ENCODE results near the gene EIF3A.

The EIF3A gene

GRCh38 chr10:119078422-119079179 is 2.0 kb downstream of the EIF3A start:
- Histone ChIP-seq H3K36me3 (ENCODE audit: control insufficient read depth in 2 of 2, insufficient read depth in 2 of 2, low read length in 2 of 2) (no peaks in the 10 kb centered on the region), H3K9ac (ENCODE audit: low read length in 2 of 2) (peak overlapping the region; percentile 48 to 99), H3K27ac (ENCODE audit: low read length) (no peak overlapping the region), H3K4me3 (ENCODE audit: low read length in 2 of 2) (peak overlapping the region; percentile 88 to 91), H3K9me3 (ENCODE audit: control insufficient read depth in 2 of 2, low read length in 2 of 2) (no peaks in the 10 kb centered on the region), H3K4me1 (ENCODE audit: control insufficient read depth, insufficient read depth, low read length) (no peaks in the 10 kb centered on the region), H3K27me3 (ENCODE audit: control insufficient read depth in 1 of 2, insufficient read depth in 2 of 2, low read length in 2 of 2) (no peaks in the 10 kb centered on the region)

DNA sequence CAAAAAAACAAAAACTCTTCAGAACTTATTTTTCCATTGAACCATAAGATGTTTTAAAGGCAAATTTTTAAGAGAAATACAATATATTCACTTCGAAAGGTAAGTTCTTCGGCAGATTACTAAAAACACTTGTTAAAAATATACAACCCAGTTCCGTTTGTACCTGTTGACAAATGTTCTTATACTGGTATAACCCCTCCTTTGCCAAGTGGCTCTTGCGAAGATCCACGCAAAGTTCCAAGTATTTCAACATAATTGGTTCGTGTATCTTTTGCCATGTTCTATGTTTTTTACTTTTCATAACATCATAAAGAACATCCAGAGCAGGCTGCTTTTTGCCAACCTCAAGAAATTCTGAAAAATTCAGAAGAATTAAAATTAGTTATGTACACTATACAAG is 7.0 kb downstream of the EIF3A start:
- no peak overlapping the region for H3K9ac ChIP-seq (ENCODE audit: low read length in 2 of 2)
- no peaks in the 10 kb centered on the region for H3K27me3 ChIP-seq (ENCODE audit: control insufficient read depth in 1 of 2, insufficient read depth in 2 of 2, low read length in 2 of 2)
- H3K27ac ChIP-seq (ENCODE audit: low read length): no peak overlapping the region
- H3K4me3 ChIP-seq (ENCODE audit: low read length in 2 of 2): no peak overlapping the region
- H3K4me1 ChIP-seq (ENCODE audit: control insufficient read depth, insufficient read depth, low read length): no peaks in the 10 kb centered on the region
- peaks cover 10 to 23% of the 10 kb centered on the region in 2 donors for H3K36me3 ChIP-seq (ENCODE audit: control insufficient read depth in 2 of 2, insufficient read depth in 2 of 2, low read length in 2 of 2)
- no peaks in the 10 kb centered on the region for H3K9me3 ChIP-seq (ENCODE audit: control insufficient read depth in 2 of 2, low read length in 2 of 2)

GRCh38 chr10:119070395-119071165 is 10.0 kb downstream of the EIF3A start:
- no peak overlapping the region for H3K27ac ChIP-seq (ENCODE audit: low read length)
- H3K4me3 ChIP-seq (ENCODE audit: low read length in 2 of 2): no peak overlapping the region
- no peaks in the 10 kb centered on the region for H3K27me3 ChIP-seq (ENCODE audit: control insufficient read depth in 1 of 2, insufficient read depth in 2 of 2, low read length in 2 of 2)
- no peaks in the 10 kb centered on the region for H3K4me1 ChIP-seq (ENCODE audit: control insufficient read depth, insufficient read depth, low read length)
- no peak overlapping the region for H3K9ac ChIP-seq (ENCODE audit: low read length in 2 of 2)
- H3K36me3 ChIP-seq (ENCODE audit: control insufficient read depth in 2 of 2, insufficient read depth in 2 of 2, low read length in 2 of 2): peaks cover 28 to 30% of the 10 kb centered on the region in 2 donors
- H3K9me3 ChIP-seq (ENCODE audit: control insufficient read depth in 2 of 2, low read length in 2 of 2): no peaks in the 10 kb centered on the region

GRCh38 chr10:119061926-119062325 is 18.7 kb downstream of the EIF3A start:
- Histone ChIP-seq H3K27ac (ENCODE audit: low read length) (no peak overlapping the region), H3K4me1 (ENCODE audit: control insufficient read depth, insufficient read depth, low read length) (no peaks in the 10 kb centered on the region), H3K27me3 (ENCODE audit: control insufficient read depth in 1 of 2, insufficient read depth in 2 of 2, low read length in 2 of 2) (no peaks in the 10 kb centered on the region), H3K4me3 (ENCODE audit: low read length in 2 of 2) (no peak overlapping the region), H3K9ac (ENCODE audit: low read length in 2 of 2) (no peak overlapping the region), H3K36me3 (ENCODE audit: control insufficient read depth in 2 of 2, insufficient read depth in 2 of 2, low read length in 2 of 2) (peaks cover 55 to 67% of the 10 kb centered on the region in 2 donors), H3K9me3 (ENCODE audit: control insufficient read depth in 2 of 2, low read length in 2 of 2) (no peaks in the 10 kb centered on the region)

- H3K27ac ChIP-seq (ENCODE audit: low read length): no peak overlapping the region
- H3K27me3 ChIP-seq (ENCODE audit: control insufficient read depth in 1 of 2, insufficient read depth in 2 of 2, low read length in 2 of 2): no peaks in the 10 kb centered on the region
- no peak overlapping the region for H3K9ac ChIP-seq (ENCODE audit: low read length in 2 of 2)
- H3K4me3 ChIP-seq (ENCODE audit: low read length in 2 of 2): no peak overlapping the region
- no peaks in the 10 kb centered on the region for H3K4me1 ChIP-seq (ENCODE audit: control insufficient read depth, insufficient read depth, low read length)
- no peaks in the 10 kb centered on the region for H3K9me3 ChIP-seq (ENCODE audit: control insufficient read depth in 2 of 2, low read length in 2 of 2)
- peaks cover 60 to 66% of the 10 kb centered on the region in 2 donors for H3K36me3 ChIP-seq (ENCODE audit: control insufficient read depth in 2 of 2, insufficient read depth in 2 of 2, low read length in 2 of 2)
Observed at GRCh38 chr10:119061352-119061751, 19.3 kb downstream of the EIF3A start.

- H3K9me3 ChIP-seq (ENCODE audit: control insufficient read depth in 2 of 2, low read length in 2 of 2): no peaks in the 10 kb centered on the region
- H3K27ac ChIP-seq (ENCODE audit: low read length): no peak overlapping the region
- H3K4me3 ChIP-seq (ENCODE audit: low read length in 2 of 2): no peak overlapping the region
- H3K36me3 ChIP-seq (ENCODE audit: control insufficient read depth in 2 of 2, insufficient read depth in 2 of 2, low read length in 2 of 2): peaks cover 60% of the 10 kb centered on the region in 2 donors
- no peaks in the 10 kb centered on the region for H3K27me3 ChIP-seq (ENCODE audit: control insufficient read depth in 1 of 2, insufficient read depth in 2 of 2, low read length in 2 of 2)
- no peaks in the 10 kb centered on the region for H3K4me1 ChIP-seq (ENCODE audit: control insufficient read depth, insufficient read depth, low read length)
- H3K9ac ChIP-seq (ENCODE audit: low read length in 2 of 2): no peak overlapping the region
Observed at GRCh38 chr10:119060107-119060506, 20.5 kb downstream of the EIF3A start.

- H3K27me3 ChIP-seq (ENCODE audit: control insufficient read depth in 1 of 2, insufficient read depth in 2 of 2, low read length in 2 of 2): no peaks in the 10 kb centered on the region
- H3K36me3 ChIP-seq (ENCODE audit: control insufficient read depth in 2 of 2, insufficient read depth in 2 of 2, low read length in 2 of 2): peaks cover 56 to 57% of the 10 kb centered on the region in 2 donors
- H3K9me3 ChIP-seq (ENCODE audit: control insufficient read depth in 2 of 2, low read length in 2 of 2): no peaks in the 10 kb centered on the region
- H3K27ac ChIP-seq (ENCODE audit: low read length): no peak overlapping the region
- no peak overlapping the region for H3K4me3 ChIP-seq (ENCODE audit: low read length in 2 of 2)
- H3K4me1 ChIP-seq (ENCODE audit: control insufficient read depth, insufficient read depth, low read length): no peaks in the 10 kb centered on the region
- no peak overlapping the region for H3K9ac ChIP-seq (ENCODE audit: low read length in 2 of 2)
Observed at GRCh38 chr10:119059557-119059956, 21.1 kb downstream of the EIF3A start.

DNA sequence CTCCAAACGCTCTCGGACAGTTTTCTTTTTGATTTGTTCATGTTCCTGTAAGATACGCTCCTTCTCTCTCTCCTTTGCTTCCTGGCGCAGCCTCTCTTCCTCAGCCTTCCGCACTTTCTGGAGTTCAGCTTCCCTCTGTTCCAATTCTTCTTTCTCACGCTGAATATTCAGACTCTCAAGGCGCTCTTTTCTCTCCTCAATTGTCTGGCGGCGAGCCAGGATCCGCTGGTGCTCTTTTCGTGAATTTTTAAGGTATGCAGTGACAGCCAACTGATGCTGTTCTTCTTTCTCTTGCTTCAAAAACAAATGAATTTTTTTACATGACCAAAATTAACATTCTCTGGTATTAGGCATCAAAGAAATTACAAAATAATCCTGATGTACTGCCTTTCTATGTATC is 22.6 kb downstream of the EIF3A start:
- Histone ChIP-seq H3K27me3 (ENCODE audit: control insufficient read depth in 1 of 2, insufficient read depth in 2 of 2, low read length in 2 of 2) (no peaks in the 10 kb centered on the region), H3K9me3 (ENCODE audit: control insufficient read depth in 2 of 2, low read length in 2 of 2) (no peaks in the 10 kb centered on the region), H3K36me3 (ENCODE audit: control insufficient read depth in 2 of 2, insufficient read depth in 2 of 2, low read length in 2 of 2) (peaks cover 52 to 65% of the 10 kb centered on the region in 2 donors), H3K4me1 (ENCODE audit: control insufficient read depth, insufficient read depth, low read length) (no peaks in the 10 kb centered on the region), H3K27ac (ENCODE audit: low read length) (no peak overlapping the region), H3K4me3 (ENCODE audit: low read length in 2 of 2) (no peak overlapping the region), H3K9ac (ENCODE audit: low read length in 2 of 2) (no peak overlapping the region)

DNA sequence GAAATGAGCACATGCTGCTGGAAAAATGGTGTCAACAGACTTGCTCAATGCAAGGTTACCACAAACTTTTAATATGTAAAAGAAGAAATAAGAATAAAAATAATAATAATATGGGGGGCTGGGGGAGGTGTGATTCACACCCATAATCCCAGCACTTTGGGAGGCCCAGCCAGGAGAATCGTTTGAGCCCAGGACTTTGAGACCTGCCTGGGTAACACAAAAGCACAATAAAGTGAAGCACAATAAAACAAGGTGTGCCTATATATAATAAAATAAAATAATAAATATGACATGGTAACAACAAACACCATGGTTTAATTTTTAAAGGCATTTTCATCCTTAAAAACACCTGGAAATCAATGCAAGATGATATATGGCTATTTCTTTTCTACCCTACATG is 25.1 kb downstream of the EIF3A start:
- H3K36me3 ChIP-seq (ENCODE audit: control insufficient read depth in 2 of 2, insufficient read depth in 2 of 2, low read length in 2 of 2): peaks cover 60 to 70% of the 10 kb centered on the region in 2 donors
- no peaks in the 10 kb centered on the region for H3K4me1 ChIP-seq (ENCODE audit: control insufficient read depth, insufficient read depth, low read length)
- no peaks in the 10 kb centered on the region for H3K27me3 ChIP-seq (ENCODE audit: control insufficient read depth in 1 of 2, insufficient read depth in 2 of 2, low read length in 2 of 2)
- no peak overlapping the region for H3K4me3 ChIP-seq (ENCODE audit: low read length in 2 of 2)
- H3K27ac ChIP-seq (ENCODE audit: low read length): no peak overlapping the region
- H3K9me3 ChIP-seq (ENCODE audit: control insufficient read depth in 2 of 2, low read length in 2 of 2): no peaks in the 10 kb centered on the region
- H3K9ac ChIP-seq (ENCODE audit: low read length in 2 of 2): no peak overlapping the region

DNA sequence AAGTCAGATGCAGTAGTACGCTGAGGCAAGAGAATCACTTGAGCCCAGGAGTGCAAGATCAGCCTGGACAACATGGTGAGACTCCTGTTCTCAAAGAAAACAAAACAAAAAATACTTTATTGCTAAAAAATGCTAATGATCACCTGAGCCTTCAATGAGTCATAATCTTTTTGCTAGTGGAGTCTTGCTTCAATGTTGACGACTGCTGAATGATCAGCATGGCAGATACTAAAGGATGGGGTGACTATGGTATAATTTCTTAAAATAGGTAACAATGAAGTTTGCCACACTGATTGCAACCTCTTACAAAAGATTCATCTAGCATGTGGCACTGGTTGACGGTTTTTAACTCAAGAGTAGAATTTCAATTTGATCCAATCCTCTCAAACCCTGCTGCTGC is 28.8 kb downstream of the EIF3A start:
- Histone ChIP-seq H3K9ac (ENCODE audit: low read length in 2 of 2) (no peak overlapping the region), H3K9me3 (ENCODE audit: control insufficient read depth in 2 of 2, low read length in 2 of 2) (no peaks in the 10 kb centered on the region), H3K4me1 (ENCODE audit: control insufficient read depth, insufficient read depth, low read length) (no peaks in the 10 kb centered on the region), H3K27ac (ENCODE audit: low read length) (no peak overlapping the region), H3K27me3 (ENCODE audit: control insufficient read depth in 1 of 2, insufficient read depth in 2 of 2, low read length in 2 of 2) (no peaks in the 10 kb centered on the region), H3K4me3 (ENCODE audit: low read length in 2 of 2) (no peak overlapping the region), H3K36me3 (ENCODE audit: control insufficient read depth in 2 of 2, insufficient read depth in 2 of 2, low read length in 2 of 2) (peaks cover 47 to 70% of the 10 kb centered on the region in 2 donors)

DNA sequence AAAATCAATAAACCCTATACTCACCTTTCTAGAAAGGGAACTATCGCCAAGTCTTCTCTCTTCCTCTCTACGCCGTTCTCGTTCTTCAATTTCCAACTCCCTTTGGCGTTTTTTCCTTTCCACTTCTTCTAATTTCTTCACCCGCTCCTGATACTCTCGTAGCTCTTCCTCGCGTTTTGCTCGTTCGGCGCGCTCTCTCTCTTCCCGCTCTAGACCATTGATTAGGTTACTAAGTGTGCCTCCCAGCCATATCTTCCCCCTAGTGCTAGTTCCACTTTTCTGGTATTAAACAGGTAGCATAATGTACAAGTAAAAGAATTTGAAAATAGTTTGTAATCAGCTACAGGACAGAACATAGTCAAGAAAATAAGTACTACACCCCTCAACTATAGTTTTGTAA is 30.8 kb downstream of the EIF3A start:
- no peaks in the 10 kb centered on the region for H3K27me3 ChIP-seq (ENCODE audit: control insufficient read depth in 1 of 2, insufficient read depth in 2 of 2, low read length in 2 of 2)
- H3K4me3 ChIP-seq (ENCODE audit: low read length in 2 of 2): no peak overlapping the region
- no peak overlapping the region for H3K9ac ChIP-seq (ENCODE audit: low read length in 2 of 2)
- H3K9me3 ChIP-seq (ENCODE audit: control insufficient read depth in 2 of 2, low read length in 2 of 2): no peaks in the 10 kb centered on the region
- no peaks in the 10 kb centered on the region for H3K4me1 ChIP-seq (ENCODE audit: control insufficient read depth, insufficient read depth, low read length)
- H3K27ac ChIP-seq (ENCODE audit: low read length): no peak overlapping the region
- peaks cover 55 to 70% of the 10 kb centered on the region in 2 donors for H3K36me3 ChIP-seq (ENCODE audit: control insufficient read depth in 2 of 2, insufficient read depth in 2 of 2, low read length in 2 of 2)
